GM18867 (cell line): ENCODE data around the gene GNA15.
"Not testable (repeated sequence)": the region's sequence is repeated elsewhere in the genome, so short reads cannot be mapped to it uniquely, and the experiment has no call there.

Experiments
- ATAC-seq: cut with Tn5 transposase; IDR thresholded peaks from one replicate; pipeline ENCODE4 v1.9.1; 2021; ENCODE audit warnings: mild to moderate bottlenecking, moderate library complexity; ENCODE audit not compliant: unreplicated experiment

The GNA15 gene

GRCh38 chr19:3146677-3147100, 10.9 kb downstream of the GNA15 start:
- no peak for ATAC-seq

- no peak for ATAC-seq
Observed at GRCh38 chr19:3148503-3148902, 12.7 kb downstream of the GNA15 start.

DNA sequence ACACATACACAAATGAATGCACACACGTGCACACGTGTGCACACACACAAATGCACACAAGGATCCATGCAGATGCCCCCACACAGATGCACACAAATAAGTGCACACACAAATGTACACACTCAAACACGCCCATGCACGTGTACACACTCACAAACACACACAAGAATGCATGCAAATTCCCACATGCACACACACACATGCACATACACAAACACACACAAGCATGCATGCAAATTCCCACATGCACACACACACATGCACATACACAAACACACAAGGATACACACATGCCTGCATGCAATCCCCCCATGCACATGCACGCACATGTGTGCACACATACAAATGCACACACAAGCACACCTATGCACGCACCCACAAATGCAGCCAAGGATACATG, 13.3 kb downstream of the GNA15 start:
- no peak for ATAC-seq

DNA sequence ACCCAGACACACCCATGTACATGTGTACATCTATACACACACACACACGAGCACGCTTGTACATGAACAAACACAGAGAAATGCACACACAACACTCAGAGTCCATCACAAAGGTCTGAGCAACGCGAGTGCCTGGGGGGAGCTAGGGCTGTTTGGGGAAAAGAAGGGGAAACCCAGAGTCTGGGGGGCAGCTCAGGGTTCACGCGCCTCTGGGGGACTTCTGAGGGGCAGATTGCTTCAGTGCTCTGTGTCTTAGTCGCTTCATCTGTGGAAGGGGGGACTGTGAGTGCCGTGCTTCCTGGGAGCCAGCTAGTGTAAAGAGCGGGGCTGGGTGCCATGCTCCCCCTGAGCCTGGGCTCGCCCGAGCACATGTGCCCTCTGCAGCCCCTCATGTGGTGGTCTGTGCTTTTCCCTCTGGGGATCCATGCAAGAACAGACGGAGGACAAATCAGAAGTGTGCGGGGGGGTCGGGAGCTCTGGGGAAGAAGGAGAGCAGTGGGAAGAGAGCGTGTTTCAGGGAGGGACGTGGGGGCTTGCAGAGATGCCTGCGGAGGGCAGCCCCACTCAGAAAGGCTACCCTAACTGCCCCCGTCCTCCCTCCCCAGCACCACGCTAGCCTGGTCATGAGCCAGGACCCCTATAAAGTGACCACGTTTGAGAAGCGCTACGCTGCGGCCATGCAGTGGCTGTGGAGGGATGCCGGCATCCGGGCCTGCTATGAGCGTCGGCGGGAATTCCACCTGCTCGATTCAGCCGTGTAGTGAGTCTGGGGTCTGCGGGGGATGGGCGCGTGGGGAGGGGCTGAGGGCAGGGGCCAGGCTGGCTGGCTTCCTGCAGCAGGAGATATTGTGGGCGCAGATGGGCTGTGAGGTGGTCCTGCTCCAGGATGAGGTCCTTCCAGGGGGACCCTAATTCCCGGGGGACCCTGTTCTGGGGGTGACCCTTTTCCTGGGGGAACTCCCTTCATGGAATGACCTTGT, 14.0 kb downstream of the GNA15 start:
- no peak for ATAC-seq

DNA sequence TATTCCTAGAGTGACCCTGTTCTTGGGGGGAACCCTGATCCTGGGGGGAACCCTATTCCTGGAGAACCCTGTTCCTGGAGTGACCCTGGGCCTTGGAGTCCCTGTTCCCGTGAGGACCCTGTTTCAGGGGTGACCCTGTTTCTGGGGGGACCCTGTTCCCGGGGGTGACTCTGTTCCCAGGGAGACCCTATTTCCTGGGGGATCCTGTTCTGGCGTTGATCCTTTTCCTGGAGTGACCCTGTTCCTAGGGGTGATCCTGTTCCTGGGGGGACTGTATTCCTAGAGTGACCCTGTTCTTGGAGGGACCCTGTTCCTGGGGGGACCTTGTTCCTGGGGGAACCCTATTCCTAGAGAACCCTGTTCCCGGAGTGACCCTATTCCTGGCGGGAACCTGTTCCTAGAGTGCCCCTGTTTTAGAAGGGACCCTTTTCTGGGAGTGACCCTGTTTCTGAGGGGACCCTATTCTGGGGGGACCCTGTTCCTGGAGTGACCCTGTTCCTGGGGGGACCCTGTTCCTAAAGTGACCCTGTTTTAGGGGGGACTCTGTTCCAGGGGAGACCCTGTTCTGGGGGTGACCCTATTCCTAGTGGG, 15.0 kb downstream of the GNA15 start:
- no peak for ATAC-seq

DNA sequence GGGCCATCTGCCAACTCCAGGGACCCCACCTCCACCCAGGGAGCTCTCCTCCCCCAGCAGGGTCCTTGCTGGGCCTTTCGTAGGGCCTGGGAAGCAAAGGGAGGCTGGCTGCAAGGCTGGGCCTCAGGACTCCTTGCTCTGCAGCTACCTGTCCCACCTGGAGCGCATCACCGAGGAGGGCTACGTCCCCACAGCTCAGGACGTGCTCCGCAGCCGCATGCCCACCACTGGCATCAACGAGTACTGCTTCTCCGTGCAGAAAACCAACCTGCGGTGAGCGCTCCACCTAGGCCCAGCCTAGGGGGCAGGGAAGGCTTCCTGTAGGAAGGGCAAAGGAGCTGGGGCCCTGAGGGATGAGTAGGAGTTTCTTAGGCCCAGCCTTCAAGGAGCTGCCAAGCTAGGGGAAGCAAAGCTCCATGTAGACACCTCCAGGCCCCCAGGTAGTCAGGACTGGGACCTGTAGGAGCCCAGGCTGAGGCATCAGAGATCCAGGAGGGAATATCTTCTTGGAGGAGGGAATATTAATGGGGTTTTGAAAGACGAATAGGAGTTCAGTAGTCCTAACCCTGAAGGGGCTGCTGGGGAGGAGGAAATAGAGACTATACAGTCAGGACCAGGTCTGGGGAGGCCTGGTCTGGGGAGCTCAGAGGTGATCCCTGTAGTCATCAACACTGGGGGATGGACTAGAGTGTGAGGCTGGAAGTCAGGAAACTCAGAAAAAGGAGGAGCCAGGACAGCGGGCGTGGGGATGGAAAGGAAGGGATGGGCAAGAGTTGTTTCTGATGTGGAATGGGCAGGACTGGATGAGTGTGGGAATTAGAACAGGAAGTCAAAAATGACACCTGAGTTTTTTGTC, 16.0 kb downstream of the GNA15 start:
- no peak for ATAC-seq

DNA sequence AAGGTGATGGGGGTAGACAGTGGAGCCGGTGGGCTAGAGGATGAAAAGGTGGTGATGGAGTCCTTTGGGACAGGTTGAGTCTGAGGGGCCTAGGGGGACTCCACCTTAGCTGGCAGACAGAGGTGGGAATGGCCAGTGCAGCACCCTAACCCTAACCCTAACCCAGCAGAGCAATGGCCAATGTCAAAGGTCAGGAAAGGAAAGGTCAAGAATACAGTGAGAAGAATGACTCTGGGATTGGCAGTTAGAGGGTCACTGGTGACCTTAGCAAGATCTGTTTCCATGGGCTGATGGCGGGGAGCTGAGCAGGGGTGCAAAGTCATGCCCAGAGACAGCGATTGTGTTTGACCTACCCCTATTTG, 16.6 kb downstream of the GNA15 start:
- ATAC-seq = no peak

GRCh38 chr19:3153286-3154230, 17.7 kb downstream of the GNA15 start:
- ATAC-seq = no peak

DNA sequence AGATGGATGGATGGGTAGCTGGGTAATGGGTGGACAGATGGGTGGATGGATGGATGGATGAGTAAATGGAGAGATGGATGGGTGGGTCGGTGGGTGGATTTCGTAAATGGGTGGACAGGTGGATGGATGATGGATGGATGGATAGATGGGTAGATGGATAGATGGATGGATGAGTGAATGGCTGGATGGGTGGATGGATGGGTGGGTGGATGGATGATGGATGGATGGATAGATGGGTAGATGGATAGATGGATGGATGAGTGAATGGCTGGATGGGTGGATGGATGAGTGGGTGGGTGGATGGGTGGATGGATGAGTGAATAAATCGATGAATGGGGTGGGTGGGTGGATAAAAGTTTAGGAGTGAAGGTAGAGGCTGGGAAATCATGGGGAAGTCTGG, 18.6 kb downstream of the GNA15 start:
- ATAC-seq = not testable (repeated sequence)

GRCh38 chr19:3154957-3155736, 19.3 kb downstream of the GNA15 start:
- ATAC-seq = no peak

GRCh38 chr19:3157096-3157845, 21.4 kb downstream of the GNA15 start:
- ATAC-seq = no peak

DNA sequence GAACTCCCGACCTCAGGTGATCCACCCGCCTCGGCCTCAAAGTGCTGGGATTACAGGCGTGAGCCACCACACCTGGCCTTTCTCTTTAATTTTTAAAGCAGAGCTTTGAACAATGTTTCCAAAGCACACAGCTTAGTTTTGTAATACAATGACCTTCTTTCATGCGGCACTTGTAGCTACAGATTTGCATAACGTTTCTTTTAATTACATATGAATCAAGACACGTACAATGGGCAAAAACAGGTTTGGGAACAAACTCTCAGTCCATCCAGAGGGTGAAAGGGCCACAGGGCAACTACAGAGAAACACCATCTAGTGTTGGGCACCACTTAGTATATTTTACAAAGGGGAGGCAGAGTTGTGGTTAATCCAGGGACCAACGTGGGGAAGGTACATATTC, 23.7 kb downstream of the GNA15 start:
- no peak for ATAC-seq

GRCh38 chr19:3160219-3160618, 24.4 kb downstream of the GNA15 start:
- ATAC-seq = no peak

GRCh38 chr19:3161453-3161852, 25.6 kb downstream of the GNA15 start:
- no peak for ATAC-seq

- ATAC-seq = no peak
Observed at GRCh38 chr19:3162418-3163229, 26.8 kb downstream of the GNA15 start.

- no peak for ATAC-seq
Observed at GRCh38 chr19:3163230-3163886, 27.5 kb downstream of the GNA15 start.

DNA sequence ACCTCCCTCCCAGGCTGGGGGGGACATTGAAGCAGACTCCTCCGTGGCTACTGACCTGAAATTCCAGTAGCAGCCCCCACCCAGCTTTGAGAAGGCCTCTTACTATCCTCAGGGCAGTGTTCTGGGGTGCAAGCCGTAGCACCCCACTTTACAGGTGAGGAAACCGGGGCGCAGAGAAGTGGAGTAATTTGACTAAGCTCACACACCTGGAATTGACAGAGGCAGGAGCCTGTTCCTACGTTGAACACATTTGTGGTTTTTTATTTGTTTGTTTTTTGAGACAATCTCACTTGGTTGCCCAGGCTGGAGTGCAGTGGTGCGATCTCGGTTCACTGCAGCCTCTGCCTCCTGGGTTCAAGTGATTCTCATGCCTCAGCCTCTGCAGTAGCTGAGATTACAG, 28.1 kb downstream of the GNA15 start:
- ATAC-seq = no peak
